GM19467 (cell line): ENCODE data around the gene ANKRD1.

Experiments used
- ATAC-seq: cut with Tn5 transposase; IDR thresholded peaks from one replicate; pipeline ENCODE4 v1.9.1; 2021; ENCODE audit warnings: mild to moderate bottlenecking, moderate library complexity; ENCODE audit not compliant: unreplicated experiment

The ANKRD1 gene

GRCh38 chr10:90862908-90863514 lies 57.9 kb downstream of the ANKRD1 start:
- ATAC-seq, result no peak
